WTC11 (cell line): ENCODE data around the gene NUDT6. TPM values are rescaled to one million over a fixed set of nuclear protein-coding genes. Genes with fewer than 3 reads are reported as not detected.

Experiments
- ATAC-seq: fragments of 200-7000 bp; cut with Tn5 transposase; 2 replicates; pipeline ENCODE4 v1.10.0; 2021; ENCODE audit warnings: mild to moderate bottlenecking, moderate library complexity
- CTCF ChIA-PET: fragments of 300-600 bp; sonication (Branson Sonifier 250); formaldehyde crosslinking; loops from one replicate; lab custom pipeline; 2021; ENCODE audit warnings: antibody characterized with exemption; lab: Charles Lee
- POLR2A ChIA-PET: fragments of 350-600 bp; sonication (Branson Sonifier 250); formaldehyde crosslinking; loops from one replicate; lab custom pipeline; 2021; ENCODE audit warnings: antibody characterized with exemption; lab: Charles Lee
- DNase-seq: peaks from one replicate; pipeline ENCODE4 v3.0.0; 2021; ENCODE audit warnings: low spot score
- H3K27ac Mint-ChIP-seq: 2 replicates; pipeline ENCODE4 v1.8.0; 2021; ENCODE audit warnings: mixed read lengths
- H3K27me3 Mint-ChIP-seq: 2 replicates; pipeline ENCODE4 v1.8.0; 2021; ENCODE audit warnings: low read depth, mild to moderate bottlenecking, moderate library complexity, mixed read lengths
- H3K36me3 Mint-ChIP-seq: 2 replicates; pipeline ENCODE4 v1.8.0; 2021; ENCODE audit warnings: mixed read lengths
- H3K4me1 Mint-ChIP-seq: 2 replicates; pipeline ENCODE4 v1.8.0; 2022; ENCODE audit warnings: mixed read lengths
- H3K4me3 Mint-ChIP-seq: 2 replicates; pipeline ENCODE4 v1.8.0; 2021; ENCODE audit warnings: mild to moderate bottlenecking, moderate library complexity, mixed read lengths
- H3K9me3 Mint-ChIP-seq: 2 replicates; pipeline ENCODE4 v1.8.0; 2021; ENCODE audit warnings: mixed read lengths
- ARID4B ChIP-seq: sonication (generic); formaldehyde crosslinking; IDR thresholded peaks from 2 replicates; pipeline ENCODE4 v1.8.0; 2023; ENCODE audit warnings: missing genetic modification reagents, mild to moderate bottlenecking, borderline replicate concordance
- CDX4 ChIP-seq: fragments of 250-450 bp; sonication (Bioruptor Pico); IDR thresholded peaks from 2 replicates; pipeline ENCODE4 v1.9.0; 2021; ENCODE audit warnings: moderate library complexity, mild to moderate bottlenecking, inconsistent platforms, borderline replicate concordance
- CTCF ChIP-seq: fragments of 200-600 bp; IDR thresholded peaks from 2 replicates; pipeline ENCODE4 v1.8.0; 2022; ENCODE audit warnings: antibody characterized with exemption
- ERG ChIP-seq: fragments of 250-450 bp; sonication (Bioruptor Pico); IDR thresholded peaks from 2 replicates; pipeline ENCODE4 v1.8.0; 2021; ENCODE audit warnings: mild to moderate bottlenecking
- ETV6 ChIP-seq: sonication (generic); formaldehyde crosslinking; IDR thresholded peaks from 2 replicates; pipeline ENCODE4 v1.8.1; 2022; ENCODE audit warnings: mild to moderate bottlenecking, missing genetic modification reagents
- FOXK1 ChIP-seq: sonication (generic); formaldehyde crosslinking; IDR thresholded peaks from 2 replicates; pipeline ENCODE4 v1.8.0; 2022; ENCODE audit warnings: mild to moderate bottlenecking, moderate library complexity, missing genetic modification reagents
- FOXP4 ChIP-seq: sonication (generic); formaldehyde crosslinking; IDR thresholded peaks from 2 replicates; pipeline ENCODE4 v1.8.0; 2022; ENCODE audit warnings: mild to moderate bottlenecking, missing genetic modification reagents
- GTF2I ChIP-seq: fragments of 250-450 bp; sonication (Bioruptor Pico); conservative IDR thresholded peaks from 2 replicates; pipeline ENCODE4 v1.4.0; 2021; ENCODE audit warnings: mild to moderate bottlenecking
- MXD4 ChIP-seq: fragments of 250-450 bp; sonication (Bioruptor Pico); IDR thresholded peaks from 2 replicates; pipeline ENCODE4 v1.8.0; 2021; ENCODE audit warnings: mild to moderate bottlenecking, moderate library complexity, borderline replicate concordance
- MYBL2 ChIP-seq: sonication (generic); formaldehyde crosslinking; IDR thresholded peaks from 2 replicates; pipeline ENCODE4 v1.8.1; 2023; ENCODE audit warnings: mild to moderate bottlenecking, moderate library complexity, missing genetic modification reagents
- OVOL2 ChIP-seq: fragments of 250-450 bp; sonication (Bioruptor Pico); IDR thresholded peaks from 2 replicates; pipeline ENCODE4 v1.9.0; 2021; ENCODE audit warnings: mild to moderate bottlenecking, borderline replicate concordance
- PREB ChIP-seq: sonication (generic); formaldehyde crosslinking; IDR thresholded peaks from 2 replicates; pipeline ENCODE4 v1.8.1; 2022; ENCODE audit warnings: mild to moderate bottlenecking, missing genetic modification reagents, moderate library complexity, borderline replicate concordance
- RORB ChIP-seq: fragments of 250-450 bp; sonication (Bioruptor Pico); IDR thresholded peaks from 2 replicates; pipeline ENCODE4 v1.9.0; 2021; ENCODE audit warnings: mild to moderate bottlenecking
- SMAD3 ChIP-seq: sonication (generic); formaldehyde crosslinking; IDR thresholded peaks from 2 replicates; pipeline ENCODE4 v1.8.0; 2022; ENCODE audit warnings: missing genetic modification reagents, mild to moderate bottlenecking, borderline replicate concordance
- SOX15 ChIP-seq: fragments of 250-450 bp; sonication (Bioruptor Pico); IDR thresholded peaks from 2 replicates; pipeline ENCODE4 v1.9.0; 2021; ENCODE audit warnings: mild to moderate bottlenecking
- TP53 ChIP-seq: sonication (generic); formaldehyde crosslinking; IDR thresholded peaks from 2 replicates; pipeline ENCODE4 v1.8.1; 2023; ENCODE audit warnings: mild to moderate bottlenecking, missing genetic modification reagents
- USF2 ChIP-seq: sonication (generic); formaldehyde crosslinking; IDR thresholded peaks from 2 replicates; pipeline ENCODE4 v1.8.1; 2023; ENCODE audit warnings: mild to moderate bottlenecking, missing genetic modification reagents, moderate library complexity
- total RNA-seq: library from RNA; stranded (reverse); gene quantifications from 3 replicates; pipeline ENCODE4 v1.2.3, GENCODE V29; 2021

The NUDT6 gene
- total RNA-seq, 1 experiment from 2014 or later, result 8.4 TPM

GRCh38 chr4:122932763-122933162 lies 10.4 kb upstream of the NUDT6 start:
- H3K9me3 Mint-ChIP-seq, result no peaks in the 10 kb centered on the region

GRCh38 chr4:122930862-122931261 lies 8.5 kb upstream of the NUDT6 start:
- CTCF ChIA-PET, result interaction anchor here (0.9 to 1.9 kb wide), 9 partner anchors 8 to 353 kb away, joined by 3 to 7 read pairs (median 5); partner anchors contain the start of genes BBS12 and NUDT6
- Mint-ChIP-seq H3K27ac (no peak overlapping the region), H3K27me3 (no peaks in the 10 kb centered on the region), H3K36me3 (peaks cover 49% of the 10 kb centered on the region), H3K9me3 (no peaks in the 10 kb centered on the region)
- DNase-seq (no peak), ATAC-seq (no peak)
- POLR2A ChIA-PET, result interaction anchor here (0.7 kb wide), 1 partner anchor 198 kb away, joined by 3 read pairs; the partner anchor contains the start of gene BBS12
- TF ChIP-seq MYBL2 (no peak), FOXK1 (CRISPR knock-in tag) (no peak), ARID4B (CRISPR knock-in tag) (no peak), CTCF (no peak), SMAD3 (CRISPR knock-in tag) (no peak), RORB (CRISPR knock-in tag) (no peak), GTF2I (no peak), FOXP4 (CRISPR knock-in tag) (no peak), ETV6 (no peak), OVOL2 (CRISPR knock-in tag) (no peak), TP53 (CRISPR knock-in tag) (no peak), ERG (CRISPR knock-in tag) (no peak)
- TF ChIP-seq, all 79 proteins: peak for 0
- H3K4me3 Mint-ChIP-seq, result no peak overlapping the region
- H3K4me1 Mint-ChIP-seq, result no peaks in the 10 kb centered on the region

More at GRCh38 chr4:122932763-122933162, 10.4 kb upstream of the NUDT6 start:
- peaks cover 58% of the 10 kb centered on the region for H3K36me3 Mint-ChIP-seq
- no peak overlapping the region for H3K4me3 Mint-ChIP-seq
- DNase-seq, result no peak
- TF ChIP-seq PREB (CRISPR knock-in tag), result no peak
- TF ChIP-seq MXD4 (CRISPR knock-in tag), result no peak
- TF ChIP-seq CDX4 (CRISPR knock-in tag), result no peak
- TF ChIP-seq USF2, result no peak
- no peak for TF ChIP-seq SOX15
- TF ChIP-seq, all 79 proteins: peak for 0
- Mint-ChIP-seq H3K4me1 (no peaks in the 10 kb centered on the region), H3K27me3 (no peaks in the 10 kb centered on the region), H3K27ac (no peak overlapping the region)
- ATAC-seq, result no peak
- ChIA-PET CTCF (no interaction called here), POLR2A (no interaction called here)
